WTC11 (cell line): ENCODE measurements around the gene AIDA. TPM values are rescaled to one million over a fixed set of nuclear protein-coding genes. Genes with fewer than 3 reads are reported as not detected.

Source experiments
- ATAC-seq: fragments of 200-7000 bp; cut with Tn5 transposase; 2 replicates; pipeline ENCODE4 v1.10.0; 2021; ENCODE audit warnings: mild to moderate bottlenecking, moderate library complexity
- CTCF ChIA-PET: fragments of 300-600 bp; sonication (Branson Sonifier 250); formaldehyde crosslinking; loops from one replicate; lab custom pipeline; 2021; ENCODE audit warnings: antibody characterized with exemption; lab: Charles Lee
- POLR2A ChIA-PET: fragments of 350-600 bp; sonication (Branson Sonifier 250); formaldehyde crosslinking; loops from one replicate; lab custom pipeline; 2021; ENCODE audit warnings: antibody characterized with exemption; lab: Charles Lee
- DNase-seq: peaks from one replicate; pipeline ENCODE4 v3.0.0; 2021; ENCODE audit warnings: low spot score
- H3K27ac Mint-ChIP-seq: 2 replicates; pipeline ENCODE4 v1.8.0; 2021; ENCODE audit warnings: mixed read lengths
- H3K27me3 Mint-ChIP-seq: 2 replicates; pipeline ENCODE4 v1.8.0; 2021; ENCODE audit warnings: low read depth, mild to moderate bottlenecking, moderate library complexity, mixed read lengths
- H3K36me3 Mint-ChIP-seq: 2 replicates; pipeline ENCODE4 v1.8.0; 2021; ENCODE audit warnings: mixed read lengths
- H3K4me1 Mint-ChIP-seq: 2 replicates; pipeline ENCODE4 v1.8.0; 2022; ENCODE audit warnings: mixed read lengths
- H3K4me3 Mint-ChIP-seq: 2 replicates; pipeline ENCODE4 v1.8.0; 2021; ENCODE audit warnings: mild to moderate bottlenecking, moderate library complexity, mixed read lengths
- H3K9me3 Mint-ChIP-seq: 2 replicates; pipeline ENCODE4 v1.8.0; 2021; ENCODE audit warnings: mixed read lengths
- ARID4B ChIP-seq: sonication (generic); formaldehyde crosslinking; IDR thresholded peaks from 2 replicates; pipeline ENCODE4 v1.8.0; 2023; ENCODE audit warnings: missing genetic modification reagents, mild to moderate bottlenecking, borderline replicate concordance
- CTCF ChIP-seq: fragments of 200-600 bp; IDR thresholded peaks from 2 replicates; pipeline ENCODE4 v1.8.0; 2022; ENCODE audit warnings: antibody characterized with exemption
- E2F4 ChIP-seq: sonication (generic); formaldehyde crosslinking; IDR thresholded peaks from 2 replicates; pipeline ENCODE4 v1.8.1; 2022; ENCODE audit warnings: low read depth, mild to moderate bottlenecking, moderate library complexity, missing genetic modification reagents, borderline replicate concordance
- FOXK1 ChIP-seq: sonication (generic); formaldehyde crosslinking; IDR thresholded peaks from 2 replicates; pipeline ENCODE4 v1.8.0; 2022; ENCODE audit warnings: mild to moderate bottlenecking, moderate library complexity, missing genetic modification reagents
- MAX ChIP-seq: sonication (generic); formaldehyde crosslinking; IDR thresholded peaks from 2 replicates; pipeline ENCODE4 v1.8.0; 2022; ENCODE audit warnings: mild to moderate bottlenecking, missing genetic modification reagents
- NFATC4 ChIP-seq: fragments of 250-450 bp; sonication (Bioruptor Pico); IDR thresholded peaks from 2 replicates; pipeline ENCODE4 v1.9.0; 2021; ENCODE audit warnings: mild to moderate bottlenecking
- OVOL2 ChIP-seq: fragments of 250-450 bp; sonication (Bioruptor Pico); IDR thresholded peaks from 2 replicates; pipeline ENCODE4 v1.9.0; 2021; ENCODE audit warnings: mild to moderate bottlenecking, borderline replicate concordance
- PREB ChIP-seq: sonication (generic); formaldehyde crosslinking; IDR thresholded peaks from 2 replicates; pipeline ENCODE4 v1.8.1; 2022; ENCODE audit warnings: mild to moderate bottlenecking, missing genetic modification reagents, moderate library complexity, borderline replicate concordance
- PRRX2 ChIP-seq: fragments of 250-450 bp; sonication (Bioruptor Pico); IDR thresholded peaks from 2 replicates; pipeline ENCODE4 v1.8.0; 2021; ENCODE audit warnings: mild to moderate bottlenecking
- TEAD1 ChIP-seq: sonication (generic); formaldehyde crosslinking; IDR thresholded peaks from 2 replicates; pipeline ENCODE4 v1.8.0; 2022; ENCODE audit warnings: mild to moderate bottlenecking, missing genetic modification reagents
- TEAD4 ChIP-seq: sonication (generic); formaldehyde crosslinking; IDR thresholded peaks from 2 replicates; pipeline ENCODE4 v1.8.0; 2022; ENCODE audit warnings: mild to moderate bottlenecking, missing genetic modification reagents
- USF2 ChIP-seq: sonication (generic); formaldehyde crosslinking; IDR thresholded peaks from 2 replicates; pipeline ENCODE4 v1.8.1; 2023; ENCODE audit warnings: mild to moderate bottlenecking, missing genetic modification reagents, moderate library complexity
- ZBTB21 ChIP-seq: sonication (generic); formaldehyde crosslinking; IDR thresholded peaks from 2 replicates; pipeline ENCODE4 v1.8.1; 2023; ENCODE audit warnings: mild to moderate bottlenecking, missing genetic modification reagents, borderline replicate concordance
- ZNF232 ChIP-seq: sonication (generic); formaldehyde crosslinking; IDR thresholded peaks from 2 replicates; pipeline ENCODE4 v1.8.0; 2022; ENCODE audit warnings: mild to moderate bottlenecking, missing genetic modification reagents
- ZNF317 ChIP-seq: sonication (generic); formaldehyde crosslinking; IDR thresholded peaks from 2 replicates; pipeline ENCODE4 v1.8.1; 2023; ENCODE audit warnings: low read depth, mild to moderate bottlenecking, moderate library complexity, missing genetic modification reagents, borderline replicate concordance
- ZNF416 ChIP-seq: fragments of 250-450 bp; sonication (Bioruptor Pico); IDR thresholded peaks from 2 replicates; pipeline ENCODE4 v1.9.0; 2021; ENCODE audit warnings: mild to moderate bottlenecking, inconsistent platforms
- ZNF423 ChIP-seq: fragments of 250-450 bp; sonication (Bioruptor Pico); IDR thresholded peaks from 2 replicates; pipeline ENCODE4 v2.1.2; 2022; ENCODE audit warnings: mild to moderate bottlenecking, moderate library complexity
- ZSCAN18 ChIP-seq: fragments of 250-450 bp; sonication (Bioruptor Pico); IDR thresholded peaks from 2 replicates; pipeline ENCODE4 v2.1.2; 2022; ENCODE audit warnings: mild to moderate bottlenecking, moderate library complexity
- total RNA-seq: library from RNA; stranded (reverse); gene quantifications from 3 replicates; pipeline ENCODE4 v1.2.3, GENCODE V29; 2021

AIDA gene
- total RNA-seq, 1 experiment from 2014 or later: 81.2 TPM

GRCh38 chr1:222641269-222641948 is 70.9 kb downstream of the AIDA start (continued):
- TF ChIP-seq ZSCAN18 (CRISPR knock-in tag): no peak
- TF ChIP-seq TEAD1 (CRISPR knock-in tag): no peak
- no peak for TF ChIP-seq TEAD4 (CRISPR knock-in tag)
- TF ChIP-seq MAX (CRISPR knock-in tag): no peak
- no peak for TF ChIP-seq ZBTB21 (CRISPR knock-in tag)
- no peak for TF ChIP-seq OVOL2 (CRISPR knock-in tag)
- no peak for TF ChIP-seq ZNF416

GRCh38 chr1:222634180-222635013 is 77.9 kb downstream of the AIDA start:
- no peak overlapping the region for H3K4me3 Mint-ChIP-seq
- H3K27ac Mint-ChIP-seq: no peak overlapping the region
- CTCF ChIA-PET: interaction anchor here (0.8 to 2.2 kb wide), 24 partner anchors 10 to 539 kb away, joined by 3 to 40 read pairs (median 4); partner anchors contain the start of genes FAM177B and TAF1A
- no peak for TF ChIP-seq PRRX2 (CRISPR knock-in tag)
- peak; percentile 76 for TF ChIP-seq CTCF
- TF ChIP-seq ARID4B (CRISPR knock-in tag): no peak
- no peaks in the 10 kb centered on the region for H3K27me3 Mint-ChIP-seq
- ATAC-seq (peak; percentile 65), DNase-seq (peak; percentile 32)
- POLR2A ChIA-PET: interaction anchor here (0.5 to 1.4 kb wide), 4 partner anchors 10 to 1899 kb away, joined by 3 read pairs; partner anchors contain the start of gene TAF1A
- no peaks in the 10 kb centered on the region for H3K9me3 Mint-ChIP-seq
- no peaks in the 10 kb centered on the region for H3K4me1 Mint-ChIP-seq
- peaks cover 65% of the 10 kb centered on the region for H3K36me3 Mint-ChIP-seq

GRCh38 chr1:222632749-222633148 is 79.5 kb downstream of the AIDA start:
- peaks cover 65% of the 10 kb centered on the region for H3K36me3 Mint-ChIP-seq
- CTCF ChIA-PET: no interaction called here
- no peaks in the 10 kb centered on the region for H3K4me1 Mint-ChIP-seq
- H3K27me3 Mint-ChIP-seq: no peaks in the 10 kb centered on the region
- H3K27ac Mint-ChIP-seq: no peak overlapping the region
- H3K9me3 Mint-ChIP-seq: no peaks in the 10 kb centered on the region
- H3K4me3 Mint-ChIP-seq: no peak overlapping the region
- TF ChIP-seq ZNF423 (CRISPR knock-in tag): no peak
- no peak for TF ChIP-seq FOXK1 (CRISPR knock-in tag)
- no peak for TF ChIP-seq E2F4 (CRISPR knock-in tag)
- TF ChIP-seq ZNF232 (CRISPR knock-in tag): no peak
- no peak for TF ChIP-seq PREB (CRISPR knock-in tag)
- no peak for TF ChIP-seq NFATC4 (CRISPR knock-in tag)
- no peak for TF ChIP-seq ZNF317 (CRISPR knock-in tag)
- TF ChIP-seq USF2 (CRISPR knock-in tag): no peak
- DNase-seq: no peak
- no peak for ATAC-seq
- POLR2A ChIA-PET: no interaction called here
